HCT116 (cell line): Measurements from ENCODE around the gene DNAL4. TPM values are rescaled to one million over a fixed set of nuclear protein-coding genes. Genes with fewer than 3 reads are reported as not detected.

Experiments used
- ATAC-seq: fragments of 200-7000 bp; cut with Tn5 transposase; 2 replicates; pipeline ENCODE4 v1.9.1; 2020; ENCODE audit warnings: mild to moderate bottlenecking, moderate library complexity
- BruUV-seq: library from RNA; stranded (reverse); fragments of 400-500 nt; replicated peaks from 2 replicates; lab custom pipeline; 2021; lab: Mats Ljungman, UMichigan
- CTCF ChIA-PET: fragments of 300-600 bp; sonication (Branson Sonifier 250); formaldehyde crosslinking; loops from one replicate; lab custom pipeline; 2021; ENCODE audit warnings: antibody characterized with exemption; lab: Charles Lee
- POLR2A ChIA-PET: fragments of 300-600, 350-600 bp; sonication (Branson Sonifier 250); formaldehyde crosslinking; loops from one replicate; lab custom pipeline; 2021; ENCODE audit warnings: antibody characterized with exemption; lab: Charles Lee
- RAD21 ChIA-PET, 2 experiments: fragments of 300-600 bp; sonication (Branson Sonifier 250); formaldehyde crosslinking; loops; one replicate each; lab custom pipeline; 2023; ENCODE audit warnings: low total read pairs in 2 of 2; ENCODE audit not compliant: uncharacterized antibody in 2 of 2, unreplicated experiment in 2 of 2, low non-redundant PET in 1 of 2; lab: Charles Lee
- DNase-seq: peaks from one replicate; pipeline ENCODE4 v3.0.0-alpha.2; 2010; ENCODE audit warnings: low read depth, low spot score
- H2AFZ ChIP-seq: fragments of 200-600 bp; shearing (Covaris generic), sonication (generic); 2 replicates; pipeline ENCODE4 v1.6.1; 2017; ENCODE audit warnings: low read depth, mixed run types, mixed read lengths, antibody characterized with exemption, low read length; ENCODE audit not compliant: poor library complexity, severe bottlenecking
- H3K27ac ChIP-seq: 2 replicates; pipeline ENCODE4 v1.5.1; 2012; ENCODE audit warnings: low read depth, low read length
- H3K27me3 ChIP-seq: fragments of 200-600 bp; sonication (generic); 2 replicates; pipeline ENCODE4 v1.6.1; 2016; ENCODE audit warnings: mixed run types, low read length, mixed read lengths; ENCODE audit not compliant: insufficient read depth
- H3K36me3 ChIP-seq, 2 experiments: fragments of 200-500 bp in 1 of 2; fragments of 200-600 bp in 1 of 2; sonication (Bioruptor generic) in 1 of 2; sonication (generic) in 1 of 2; 2 replicates each; pipeline versions ENCODE4 v1.5.1 to v1.6.1; 2014 to 2016; ENCODE audit warnings: low read length in 2 of 2, inconsistent platforms in 1 of 2, mixed read lengths in 1 of 2, mixed run types in 1 of 2; ENCODE audit not compliant: insufficient read depth in 2 of 2, control insufficient read depth in 1 of 2
- H3K4me1 ChIP-seq, 2 experiments: fragments of 200-600 bp in 1 of 2; sonication (generic) in 1 of 2; 2 replicates each; pipeline versions ENCODE4 v1.5.1 to v1.6.1; 2012 to 2017; ENCODE audit warnings: low read length in 2 of 2, inconsistent platforms in 1 of 2, mild to moderate bottlenecking in 1 of 2, mixed read lengths in 1 of 2, mixed run types in 1 of 2, moderate library complexity in 1 of 2; ENCODE audit not compliant: insufficient read depth in 2 of 2, control insufficient read depth in 1 of 2
- H3K4me2 ChIP-seq: fragments of 200-600 bp; sonication (generic); 2 replicates; pipeline ENCODE4 v1.6.1; 2017; ENCODE audit warnings: mixed run types, low read length, mixed read lengths
- H3K4me3 ChIP-seq, 2 experiments: fragments of 200-600 bp in 1 of 2; sonication (generic) in 1 of 2; replicated peaks in 1 of 2; 2 replicates each; pipeline ENCODE4 v1.5.1; 2011 to 2016; ENCODE audit warnings: low read length in 2 of 2, control low read depth in 1 of 2, low read depth in 1 of 2, mild to moderate bottlenecking in 1 of 2, mixed read lengths in 1 of 2, mixed run types in 1 of 2
- H3K79me2 ChIP-seq: fragments of 200-600 bp; sonication (generic); 2 replicates; pipeline ENCODE4 v1.6.1; 2017; ENCODE audit warnings: mild to moderate bottlenecking, mixed run types, low read length, moderate library complexity, mixed read lengths; ENCODE audit not compliant: insufficient read depth
- H3K9ac ChIP-seq: fragments of 200-600 bp; sonication (generic); 2 replicates; pipeline ENCODE4 v1.6.1; 2016; ENCODE audit warnings: low read length, mixed read lengths
- H3K9me2 ChIP-seq: fragments of 200-600 bp; sonication (generic), shearing (Covaris generic); 2 replicates; pipeline ENCODE4 v1.6.1; 2017; ENCODE audit warnings: mixed run types, mild to moderate bottlenecking, moderate library complexity; ENCODE audit not compliant: insufficient read depth
- H3K9me3 ChIP-seq, 2 experiments: fragments of 200-500 bp in 1 of 2; fragments of 200-600 bp in 1 of 2; sonication (Bioruptor generic) in 1 of 2; sonication (generic) in 1 of 2; 2 replicates each; pipeline ENCODE4 v1.6.1; 2014 to 2017; ENCODE audit warnings: low read length in 2 of 2, mixed read lengths in 2 of 2, inconsistent platforms in 1 of 2, low read depth in 1 of 2, mild to moderate bottlenecking in 1 of 2, mixed run types in 1 of 2, moderate library complexity in 1 of 2; ENCODE audit not compliant: control insufficient read depth in 1 of 2, insufficient read depth in 1 of 2
- H4K20me1 ChIP-seq: fragments of 200-600 bp; sonication (generic), shearing (Covaris generic); 2 replicates; pipeline ENCODE4 v1.6.1; 2017; ENCODE audit warnings: mixed run types, mild to moderate bottlenecking, moderate library complexity; ENCODE audit not compliant: insufficient read depth
- ELF1 ChIP-seq: IDR thresholded peaks from 2 replicates; pipeline ENCODE4 v1.6.1; 2012; ENCODE audit warnings: low read depth, borderline replicate concordance
- EZH2 ChIP-seq: fragments of 200-600 bp; sonication (generic); IDR thresholded peaks from 2 replicates; pipeline ENCODE4 v1.6.1; 2017; ENCODE audit warnings: antibody characterized with exemption, mixed run types
- EZH2phosphoT487 ChIP-seq: fragments of 200-600 bp; IDR thresholded peaks from 2 replicates; pipeline ENCODE4 v1.6.1; 2018; ENCODE audit warnings: antibody characterized with exemption, borderline replicate concordance
- POLR2A ChIP-seq: IDR thresholded peaks from 2 replicates; pipeline ENCODE4 v1.7.0; 2011; ENCODE audit warnings: borderline replicate concordance; ENCODE audit not compliant: insufficient read depth, insufficient read length; ENCODE audit errors: extremely low read depth
- RAD21 ChIP-seq: IDR thresholded peaks from 2 replicates; pipeline ENCODE4 v1.6.1; 2012; ENCODE audit warnings: low read depth, mild to moderate bottlenecking
- SIN3A ChIP-seq: IDR thresholded peaks from 2 replicates; pipeline ENCODE4 v1.6.1; 2012; ENCODE audit warnings: low read depth
- SRF ChIP-seq: IDR thresholded peaks from 2 replicates; pipeline ENCODE4 v1.6.1; 2012; ENCODE audit warnings: low read depth
- TCF7L2 ChIP-seq: IDR thresholded peaks from 2 replicates; pipeline ENCODE4 v1.7.0; 2011; ENCODE audit warnings: borderline replicate concordance, inconsistent platforms; ENCODE audit not compliant: insufficient read depth, insufficient read length; ENCODE audit errors: extremely low read depth
- ZFX ChIP-seq: fragments of 450-650 bp; IDR thresholded peaks from 2 replicates; pipeline ENCODE4 v1.6.1; 2017
- intact Hi-C: fragments of 100-400 bp; cut with micrococcal nuclease; formaldehyde crosslinking; loops from 2 replicates; pipeline ENCODE4 v1.10.0; 2022
- total RNA-seq: library from RNA; stranded (reverse); gene quantifications from one replicate; pipeline ENCODE4 v1.2.1, GENCODE V29; 2021; ENCODE audit not compliant: unreplicated experiment
- TF ChIP-seq, protein P1 (sequence below): IDR thresholded peaks from 2 replicates; pipeline ENCODE4 v1.6.1; 2012

DNAL4 gene
- total RNA-seq, 1 experiment from 2014 or later = 18.3 TPM

DNA sequence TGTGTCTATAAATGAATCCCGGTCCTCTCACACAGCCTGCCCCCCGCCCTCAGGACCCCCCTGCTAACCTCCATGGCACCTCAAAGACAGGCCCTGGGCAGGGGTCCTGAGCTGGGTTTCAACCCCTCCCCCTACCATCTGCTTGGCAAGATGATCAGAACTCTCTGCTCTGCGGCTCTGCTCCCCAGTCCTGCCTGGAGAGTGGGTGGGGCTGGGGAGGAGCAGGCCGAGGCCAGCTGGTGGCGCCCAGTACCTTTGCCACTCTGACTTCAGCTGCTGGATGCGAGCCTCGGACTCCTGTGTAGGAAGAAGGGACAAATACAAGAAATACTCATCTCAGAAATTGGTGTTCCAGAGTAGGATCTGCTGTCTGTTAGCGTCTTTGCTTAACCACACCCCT, 53.2 kb downstream of the DNAL4 start:
- Histone ChIP-seq H3K4me1 (peaks cover 8 to 20% of the 10 kb centered on the region in 2 experiments), H4K20me1 (no peaks in the 10 kb centered on the region), H3K79me2 (no peaks in the 10 kb centered on the region), H3K9me3 (no peaks in the 10 kb centered on the region), H3K36me3 (peaks cover 44 to 56% of the 10 kb centered on the region in 2 experiments), H3K27ac (no peak overlapping the region), H3K9me2 (no peaks in the 10 kb centered on the region), H3K4me3 (no peak overlapping the region), H3K27me3 (no peaks in the 10 kb centered on the region), H3K9ac (no peak overlapping the region), H3K4me2 (no peak overlapping the region), H2AFZ (no peak overlapping the region)
- ATAC-seq (no peak), DNase-seq (no peak)
- no TSS peak for BruUV-seq
- TF ChIP-seq ZFX (no peak), SRF (no peak), TCF7L2 (no peak), RAD21 (peak; percentile 11; the same call in 1 of the 2 replicates)
- ChIA-PET CTCF (interaction anchor here (1.6 kb wide), 1 partner anchor 28 kb away, joined by 4 read pairs; no protein-coding TSS in a partner anchor), POLR2A (no interaction called here), RAD21 (no interaction called here)
- intact Hi-C loops = no loop called here

DNA sequence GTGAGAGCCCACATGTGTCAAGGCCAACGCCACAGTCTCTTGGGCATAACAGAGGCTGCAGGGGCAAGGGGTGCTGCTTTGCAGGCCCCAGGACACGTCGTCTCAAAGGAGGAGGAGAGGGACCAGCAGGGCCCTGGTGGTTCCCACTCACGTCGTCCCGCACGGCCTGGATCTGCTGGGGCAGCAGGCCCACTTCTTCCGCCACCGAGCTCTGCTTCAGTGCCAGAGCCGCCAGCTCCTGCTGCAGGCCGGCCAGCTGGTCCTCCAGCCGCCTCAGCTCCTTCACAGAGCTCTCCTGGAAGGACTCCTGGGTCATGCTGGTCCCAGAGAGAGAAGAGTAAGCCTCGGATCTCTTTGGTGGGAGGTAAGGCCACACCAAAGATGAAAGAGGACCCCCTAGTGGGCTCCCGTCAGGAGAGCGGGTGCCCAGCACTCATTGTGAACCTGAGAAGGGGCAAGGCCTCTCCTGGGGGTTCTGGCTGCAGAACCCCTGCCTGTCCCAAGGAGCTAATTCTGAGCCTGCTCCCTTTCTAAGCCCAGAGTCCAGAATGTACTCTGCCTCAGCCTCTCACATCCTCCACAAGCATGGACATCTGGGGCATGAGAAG, 53.7 kb downstream of the DNAL4 start:
- no peak overlapping the region for H3K9ac ChIP-seq
- peaks cover 42 to 52% of the 10 kb centered on the region in 2 experiments for H3K36me3 ChIP-seq
- H3K27ac ChIP-seq = no peak overlapping the region
- no peak overlapping the region for H3K4me3 ChIP-seq
- DNase-seq = no peak
- H3K79me2 ChIP-seq = no peaks in the 10 kb centered on the region
- no peaks in the 10 kb centered on the region for H3K9me3 ChIP-seq
- BruUV-seq = no TSS peak
- intact Hi-C loops = no loop called here
- H3K4me1 ChIP-seq = peaks cover 8 to 20% of the 10 kb centered on the region in 2 experiments
- POLR2A ChIA-PET = no interaction called here
- no peaks in the 10 kb centered on the region for H3K27me3 ChIP-seq
- no peak overlapping the region for H3K4me2 ChIP-seq
- no peaks in the 10 kb centered on the region for H4K20me1 ChIP-seq
- TF ChIP-seq ELF1 (no peak), EZH2phosphoT487 (no peak), EZH2 (no peak), ZFX (no peak), POLR2A (no peak), SIN3A (no peak)
- TF ChIP-seq, protein P1, sequence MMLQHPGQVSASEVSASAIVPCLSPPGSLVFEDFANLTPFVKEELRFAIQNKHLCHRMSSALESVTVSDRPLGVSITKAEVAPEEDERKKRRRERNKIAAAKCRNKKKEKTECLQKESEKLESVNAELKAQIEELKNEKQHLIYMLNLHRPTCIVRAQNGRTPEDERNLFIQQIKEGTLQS = no peak
- no peak for ATAC-seq
- no peaks in the 10 kb centered on the region for H3K9me2 ChIP-seq
- RAD21 ChIA-PET = no interaction called here
- CTCF ChIA-PET = interaction anchor here (0.5 to 1.6 kb wide), 3 partner anchors 18 to 29 kb away, joined by 3 to 4 read pairs (median 3); no protein-coding TSS in a partner anchor
- H2AFZ ChIP-seq = no peak overlapping the region
